Upper lobe of right lung (tissue), 1 donor: ENCODE measurements around the gene ACTR6. TPM values are rescaled to one million over a fixed set of nuclear protein-coding genes. Genes with fewer than 3 reads are reported as not detected.

ENCODE experiments used
- ATAC-seq: fragments of 200-7000 bp; cut with Tn5 transposase; one replicate; pipeline ENCODE4 v1.9.1; 2020; ENCODE audit warnings: mild to moderate bottlenecking, moderate library complexity
- DNase-seq: peaks from one replicate; pipeline ENCODE4 v3.0.0-alpha.2; 2020
- H3K27ac ChIP-seq: fragments of 200-600 bp; one replicate; pipeline ENCODE4 v1.8.0; 2022
- H3K27me3 ChIP-seq: fragments of 200-600 bp; one replicate; pipeline ENCODE4 v1.8.0; 2022; ENCODE audit warnings: mild to moderate bottlenecking
- H3K36me3 ChIP-seq: fragments of 200-600 bp; one replicate; pipeline ENCODE4 v1.8.0; 2022
- H3K4me1 ChIP-seq: fragments of 200-600 bp; one replicate; pipeline ENCODE4 v1.8.0; 2022
- H3K4me3 ChIP-seq: fragments of 200-600 bp; one replicate; pipeline ENCODE4 v1.8.0; 2022; ENCODE audit warnings: mild to moderate bottlenecking
- H3K9me3 ChIP-seq: fragments of 200-600 bp; one replicate; pipeline ENCODE4 v1.8.0; 2022
- intact Hi-C: fragments of 100-400 bp; cut with DNase I; formaldehyde crosslinking; loops from one replicate; pipeline ENCODE4 v1.11.0; 2022
- total RNA-seq: library from RNA; stranded (reverse); fragmentation: NEBNext Ultra II Directional; extraction: Animal tissue kit (Norgen Biotek cat#: 25700); gene quantifications from one replicate; pipeline ENCODE4 v1.2.1, GENCODE V29; 2021
- TF ChIP-seq, protein P1 (sequence below): fragments of 200-600 bp; IDR thresholded peaks from one replicate; pipeline ENCODE4 v1.8.0; 2022; ENCODE audit warnings: antibody characterized with exemption
- donor health status: DM: no; HTN: yes; CAD: no; lungs with severe emphysema.

The ACTR6 gene
- total RNA-seq, 1 donor from 2014 or later, result 25.2 TPM

DNA sequence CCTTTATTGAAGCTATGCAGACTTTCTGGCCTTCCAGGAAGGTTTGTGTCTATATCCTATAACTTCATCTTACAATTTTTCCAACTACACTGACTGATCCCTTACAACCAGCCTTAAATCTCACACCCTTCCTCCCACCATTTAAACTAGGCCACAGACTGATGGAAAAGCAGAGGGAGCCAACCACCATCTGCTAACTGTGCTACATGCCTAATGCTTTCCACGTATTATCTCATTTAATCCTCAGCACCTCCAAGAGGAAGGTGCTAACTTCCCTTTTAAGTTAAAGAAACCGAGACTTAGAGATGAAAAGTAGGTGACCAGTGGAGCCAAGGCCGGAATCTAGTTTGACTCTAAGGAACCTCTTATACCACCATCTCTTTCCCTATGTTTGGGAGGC, 35.3 kb upstream of the ACTR6 start:
- intact Hi-C loops, result no loop called here
- ATAC-seq (no peak), DNase-seq (no peak)
- no peaks in the 10 kb centered on the region for H3K27me3 ChIP-seq
- no peak overlapping the region for H3K4me3 ChIP-seq
- no peaks in the 10 kb centered on the region for H3K9me3 ChIP-seq
- TF ChIP-seq, protein P1, sequence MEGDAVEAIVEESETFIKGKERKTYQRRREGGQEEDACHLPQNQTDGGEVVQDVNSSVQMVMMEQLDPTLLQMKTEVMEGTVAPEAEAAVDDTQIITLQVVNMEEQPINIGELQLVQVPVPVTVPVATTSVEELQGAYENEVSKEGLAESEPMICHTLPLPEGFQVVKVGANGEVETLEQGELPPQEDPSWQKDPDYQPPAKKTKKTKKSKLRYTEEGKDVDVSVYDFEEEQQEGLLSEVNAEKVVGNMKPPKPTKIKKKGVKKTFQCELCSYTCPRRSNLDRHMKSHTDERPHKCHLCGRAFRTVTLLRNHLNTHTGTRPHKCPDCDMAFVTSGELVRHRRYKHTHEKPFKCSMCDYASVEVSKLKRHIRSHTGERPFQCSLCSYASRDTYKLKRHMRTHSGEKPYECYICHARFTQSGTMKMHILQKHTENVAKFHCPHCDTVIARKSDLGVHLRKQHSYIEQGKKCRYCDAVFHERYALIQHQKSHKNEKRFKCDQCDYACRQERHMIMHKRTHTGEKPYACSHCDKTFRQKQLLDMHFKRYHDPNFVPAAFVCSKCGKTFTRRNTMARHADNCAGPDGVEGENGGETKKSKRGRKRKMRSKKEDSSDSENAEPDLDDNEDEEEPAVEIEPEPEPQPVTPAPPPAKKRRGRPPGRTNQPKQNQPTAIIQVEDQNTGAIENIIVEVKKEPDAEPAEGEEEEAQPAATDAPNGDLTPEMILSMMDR, result no peak
- H3K36me3 ChIP-seq, result no peaks in the 10 kb centered on the region
- peaks cover 14% of the 10 kb centered on the region for H3K4me1 ChIP-seq
- H3K27ac ChIP-seq, result no peak overlapping the region

DNA sequence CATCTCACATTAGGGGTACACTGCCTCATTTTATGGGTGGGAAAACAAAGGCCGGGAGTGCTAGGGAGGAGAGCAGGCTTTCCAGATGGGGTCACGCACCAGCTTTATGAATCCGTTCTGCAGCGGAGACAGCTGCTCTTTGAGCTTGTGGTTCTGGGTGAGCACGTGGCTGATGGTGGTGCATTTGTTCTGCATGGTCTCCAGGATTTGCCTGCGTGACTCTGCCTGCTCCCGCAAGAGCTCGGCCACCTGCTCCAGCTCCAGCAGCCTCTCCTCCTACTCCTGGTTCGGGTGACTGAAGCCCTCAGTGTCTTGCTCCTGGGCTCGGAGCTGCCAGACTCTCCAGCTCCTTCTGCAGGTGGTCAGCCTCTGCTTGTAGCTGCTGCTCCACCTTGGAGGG, 34.4 kb upstream of the ACTR6 start:
- Histone ChIP-seq H3K9me3 (no peaks in the 10 kb centered on the region), H3K4me3 (no peak overlapping the region), H3K4me1 (peaks cover 14% of the 10 kb centered on the region), H3K27ac (no peak overlapping the region), H3K36me3 (no peaks in the 10 kb centered on the region), H3K27me3 (no peaks in the 10 kb centered on the region)
- no peak for ATAC-seq
- DNase-seq, result no peak
- intact Hi-C loops, result no loop called here
- TF ChIP-seq, protein P1, result no peak

DNA sequence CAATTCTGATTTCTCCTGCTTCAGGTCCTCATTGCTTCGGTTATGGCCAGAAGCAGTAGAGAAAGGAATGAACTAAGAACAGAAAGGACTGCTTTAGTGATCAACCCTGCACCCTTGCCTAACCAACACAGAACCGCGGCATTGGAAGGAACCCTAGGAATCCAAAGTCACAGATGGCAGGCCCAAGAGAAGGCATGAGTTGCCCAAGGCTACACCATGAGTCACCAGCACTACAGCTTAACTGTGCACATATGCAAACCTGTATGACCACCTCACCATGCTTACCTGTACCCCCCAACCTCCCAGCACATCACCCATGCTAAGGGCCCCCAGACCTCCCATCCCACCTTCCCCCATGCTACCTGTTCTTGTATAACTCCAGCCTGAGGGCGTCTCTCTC, 32.1 kb upstream of the ACTR6 start:
- Histone ChIP-seq H3K27ac (no peak overlapping the region), H3K36me3 (no peaks in the 10 kb centered on the region), H3K4me1 (peaks cover 10% of the 10 kb centered on the region), H3K4me3 (no peak overlapping the region), H3K27me3 (no peaks in the 10 kb centered on the region), H3K9me3 (no peaks in the 10 kb centered on the region)
- DNase-seq (no peak), ATAC-seq (no peak)
- intact Hi-C loops, result no loop called here
- TF ChIP-seq, protein P1, result no peak

DNA sequence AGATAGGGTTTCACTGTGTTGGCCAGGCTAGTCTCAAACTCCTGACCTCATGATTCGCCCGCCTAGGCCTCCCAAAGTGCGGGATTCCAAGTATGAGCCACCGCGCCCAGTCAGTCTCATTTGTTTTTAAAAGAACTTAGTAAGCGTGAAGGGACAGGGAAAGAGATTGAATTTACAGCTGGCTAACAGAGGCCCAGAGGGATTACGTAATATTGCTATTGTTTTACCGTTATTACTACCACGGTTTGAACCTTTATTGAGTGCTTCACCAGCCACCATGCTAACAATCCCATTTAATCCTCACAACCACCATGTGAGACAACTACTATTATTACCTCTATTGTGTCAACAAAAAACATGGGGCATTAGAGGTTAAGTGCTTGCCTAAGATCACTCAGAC, 31.3 kb upstream of the ACTR6 start:
- Histone ChIP-seq H3K27me3 (no peaks in the 10 kb centered on the region), H3K4me3 (no peak overlapping the region), H3K9me3 (no peaks in the 10 kb centered on the region), H3K4me1 (peaks cover 2% of the 10 kb centered on the region), H3K27ac (no peak overlapping the region), H3K36me3 (no peaks in the 10 kb centered on the region)
- no peak for ATAC-seq
- DNase-seq, result no peak
- intact Hi-C loops, result no loop called here
- TF ChIP-seq, protein P1, result no peak

DNA sequence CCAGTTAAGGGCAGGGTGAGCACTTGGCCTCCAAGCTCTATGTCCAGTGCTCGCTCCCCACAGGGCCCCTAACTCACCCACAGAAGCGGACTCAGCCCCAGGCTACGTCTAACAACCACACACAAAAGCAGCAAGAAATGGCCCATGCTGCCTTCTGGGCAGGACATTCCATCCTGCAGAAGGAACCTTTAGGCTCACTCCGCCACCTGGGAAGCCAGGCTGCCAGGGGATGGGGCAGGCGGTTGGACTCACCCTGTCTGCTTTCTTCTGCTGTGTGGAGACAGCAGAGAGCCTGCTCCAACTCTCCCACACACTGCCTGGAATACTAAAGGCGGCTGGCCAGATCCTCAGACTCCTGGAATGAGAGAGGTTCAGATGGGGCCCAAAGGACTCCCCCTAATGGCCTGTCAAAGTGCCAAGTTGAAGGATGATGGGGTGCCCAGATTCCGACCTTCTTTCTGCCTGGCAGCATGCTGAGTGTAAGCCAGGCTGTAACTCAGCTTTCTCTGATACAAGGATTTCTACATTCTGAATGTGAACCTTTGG, 30.2 kb upstream of the ACTR6 start:
- TF ChIP-seq, protein P1, result no peak
- H3K4me3 ChIP-seq, result no peak overlapping the region
- H3K4me1 ChIP-seq, result no peaks in the 10 kb centered on the region
- no peak for DNase-seq
- no peaks in the 10 kb centered on the region for H3K9me3 ChIP-seq
- ATAC-seq, result no peak
- H3K27me3 ChIP-seq, result no peaks in the 10 kb centered on the region
- H3K36me3 ChIP-seq, result no peaks in the 10 kb centered on the region
- H3K27ac ChIP-seq, result no peak overlapping the region
- intact Hi-C loops, result no loop called here

DNA sequence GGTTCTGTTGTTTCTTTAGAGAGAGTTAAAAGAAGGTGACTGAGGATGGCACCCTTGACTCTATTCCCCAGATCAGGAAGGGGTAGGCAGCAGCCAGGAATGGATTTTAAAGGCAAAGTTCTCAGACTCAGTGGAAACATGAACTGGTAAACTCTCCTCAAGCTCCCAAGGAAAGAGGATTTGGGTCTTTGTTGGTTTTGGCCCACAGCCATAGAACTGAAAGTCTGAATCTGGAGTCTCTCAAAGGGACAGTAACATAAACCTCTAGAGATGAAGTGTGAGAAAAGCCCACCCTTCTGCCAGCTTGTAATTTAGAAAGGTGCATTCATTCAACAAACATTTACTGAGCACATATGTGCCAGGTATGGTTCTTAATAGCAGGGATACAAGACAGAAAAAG, 29.4 kb upstream of the ACTR6 start:
- H3K27me3 ChIP-seq, result no peaks in the 10 kb centered on the region
- no peak for DNase-seq
- intact Hi-C loops, result no loop called here

More for the DNA sequence above, 29.4 kb upstream of the ACTR6 start:
- no peak for ATAC-seq
- H3K27ac ChIP-seq, result no peak overlapping the region
- H3K4me1 ChIP-seq, result no peaks in the 10 kb centered on the region
- H3K36me3 ChIP-seq, result no peaks in the 10 kb centered on the region
- H3K9me3 ChIP-seq, result no peaks in the 10 kb centered on the region
- no peak overlapping the region for H3K4me3 ChIP-seq
- TF ChIP-seq, protein P1, result no peak
